ENCODE data around the gene MAL.
"Not testable (repeated sequence)": the region's sequence is repeated elsewhere in the genome, so short reads cannot be mapped to it uniquely, and the experiment has no call there.

The MAL gene

GRCh38 chr2:95082477-95082876, 57.0 kb downstream of the MAL start:
- peaks cover 33% of the 10 kb centered on the region for H3K36me3 ChIP-seq (ENCODE audit: control insufficient read depth, insufficient read depth, low read length)

DNA sequence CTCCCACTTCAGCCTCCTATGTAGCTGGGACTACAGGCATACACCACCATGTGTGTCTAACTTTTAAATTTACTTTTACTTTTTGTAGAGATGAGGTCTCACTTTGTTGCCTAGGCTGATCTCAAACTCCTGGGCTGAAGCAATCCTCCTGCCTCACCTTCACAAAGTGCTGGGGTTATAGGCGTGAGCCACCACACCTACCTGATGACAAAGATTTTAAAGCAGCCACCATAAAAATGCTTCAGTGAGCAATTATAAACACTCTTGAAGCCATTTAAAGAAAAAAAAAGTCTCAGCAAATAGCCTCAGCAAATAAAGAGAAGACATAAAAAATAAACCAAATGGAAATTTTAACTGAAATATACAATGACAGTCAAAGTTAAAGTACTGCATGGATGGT, 60.5 kb downstream of the MAL start:
- no peaks in the 10 kb centered on the region for H3K4me1 ChIP-seq (ENCODE audit: control insufficient read depth, insufficient read depth, low read length, poor library complexity, severe bottlenecking)
- H3K36me3 ChIP-seq (ENCODE audit: control insufficient read depth, insufficient read depth, low read length) = peaks cover 63% of the 10 kb centered on the region
- H3K9me3 ChIP-seq (ENCODE audit: control insufficient read depth, low read length) = no peaks in the 10 kb centered on the region
- no peak overlapping the region for H3K4me3 ChIP-seq (ENCODE audit: extremely low read depth, insufficient read depth, low read length, poor library complexity, severe bottlenecking)
- 100% methylated on average over 1 of the region's 1 CpG; no CpG with 5 or more reads in 1 of the 2 experiments for WGBS, 2 experiments (ENCODE audit: insufficient coverage in 2 of 2)
- H3K27ac ChIP-seq (ENCODE audit: low read depth, low read length, severe bottlenecking) = no peak overlapping the region

More at GRCh38 chr2:95082477-95082876, 57.0 kb downstream of the MAL start:
- 100% methylated on average over 1 of the region's 2 CpGs; no CpG with 5 or more reads in 1 of the 2 experiments for WGBS, 2 experiments (ENCODE audit: insufficient coverage in 2 of 2)
- Histone ChIP-seq H3K4me1 (ENCODE audit: control insufficient read depth, insufficient read depth, low read length, poor library complexity, severe bottlenecking) (no peaks in the 10 kb centered on the region), H3K27ac (ENCODE audit: low read depth, low read length, severe bottlenecking) (no peak overlapping the region), H3K4me3 (ENCODE audit: extremely low read depth, insufficient read depth, low read length, poor library complexity, severe bottlenecking) (no peak overlapping the region), H3K9me3 (ENCODE audit: control insufficient read depth, low read length) (no peaks in the 10 kb centered on the region)

DNA sequence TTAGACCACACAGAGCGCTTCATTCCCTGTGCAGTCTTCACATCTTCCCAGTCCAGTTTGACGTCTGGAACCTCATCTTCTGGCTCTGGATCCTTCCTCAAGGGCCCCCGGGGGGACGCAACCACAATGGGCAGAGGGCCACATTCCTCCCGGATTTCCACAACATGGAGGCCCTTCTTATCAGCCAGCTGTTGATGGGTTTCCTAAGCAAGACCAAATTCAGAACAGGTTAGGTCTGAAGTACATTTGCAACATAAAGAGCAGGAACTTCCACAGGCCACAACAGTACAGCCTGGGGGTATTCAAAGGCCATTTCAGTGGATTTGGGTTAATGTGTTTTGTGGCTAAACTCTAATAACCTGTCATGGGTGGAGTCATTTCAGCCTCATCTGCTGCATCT, 61.9 kb downstream of the MAL start:
- H3K4me1 ChIP-seq (ENCODE audit: control insufficient read depth, insufficient read depth, low read length, poor library complexity, severe bottlenecking) = no peaks in the 10 kb centered on the region
- no peak overlapping the region for H3K27ac ChIP-seq (ENCODE audit: low read depth, low read length, severe bottlenecking)
- peaks cover 76% of the 10 kb centered on the region for H3K36me3 ChIP-seq (ENCODE audit: control insufficient read depth, insufficient read depth, low read length)
- H3K4me3 ChIP-seq (ENCODE audit: extremely low read depth, insufficient read depth, low read length, poor library complexity, severe bottlenecking) = no peak overlapping the region
- WGBS, 2 experiments (ENCODE audit: insufficient coverage in 2 of 2) = 72 to 76% methylated on average over 4 to 5 of the region's 5 CpGs
- H3K9me3 ChIP-seq (ENCODE audit: control insufficient read depth, low read length) = no peaks in the 10 kb centered on the region

DNA sequence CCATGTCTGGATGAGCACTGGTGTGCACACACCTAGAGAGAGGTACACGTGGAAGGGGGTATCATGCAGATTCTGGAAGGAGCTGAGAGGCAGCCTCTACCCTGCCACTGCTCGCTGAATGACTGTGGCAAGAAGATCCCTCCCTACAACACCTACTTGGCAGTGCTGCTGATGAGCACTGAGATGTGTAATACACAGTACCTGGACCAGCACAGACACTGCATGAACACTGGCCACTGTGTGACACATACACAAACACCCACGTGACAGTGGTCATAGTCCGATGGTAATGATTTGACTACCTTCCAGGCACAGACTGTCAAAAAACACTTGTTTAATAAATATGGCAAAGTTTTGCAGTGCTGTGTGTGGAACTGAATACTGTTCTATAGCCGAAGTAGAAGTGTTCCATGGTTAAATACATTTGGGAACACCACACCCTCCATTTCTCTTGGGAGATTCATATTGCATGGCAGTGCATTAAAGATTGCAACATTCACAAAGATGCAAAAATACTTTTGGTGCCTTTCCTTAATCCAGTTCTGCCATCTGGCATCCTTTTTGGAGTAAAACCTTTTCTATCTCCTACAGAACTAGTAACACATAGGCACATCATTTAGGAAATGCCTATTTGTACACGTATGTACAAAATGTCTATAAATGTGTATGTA, 66.5 kb downstream of the MAL start:
- WGBS, 2 experiments (ENCODE audit: insufficient coverage in 2 of 2) = 78 to 100% methylated on average over 1 to 2 of the region's 6 CpGs
- Histone ChIP-seq H3K4me1 (ENCODE audit: control insufficient read depth, insufficient read depth, low read length, poor library complexity, severe bottlenecking) (no peaks in the 10 kb centered on the region), H3K9me3 (ENCODE audit: control insufficient read depth, low read length) (no peaks in the 10 kb centered on the region), H3K4me3 (ENCODE audit: extremely low read depth, insufficient read depth, low read length, poor library complexity, severe bottlenecking) (no peak overlapping the region), H3K36me3 (ENCODE audit: control insufficient read depth, insufficient read depth, low read length) (peaks cover 64% of the 10 kb centered on the region), H3K27ac (ENCODE audit: low read depth, low read length, severe bottlenecking) (no peak overlapping the region)

GRCh38 chr2:95098273-95098672, 72.8 kb downstream of the MAL start:
- 80% methylated on average over 1 of the region's 5 CpGs; no CpG with 5 or more reads in 1 of the 2 experiments for WGBS, 2 experiments (ENCODE audit: insufficient coverage in 2 of 2)
- not testable (repeated sequence) for H3K4me3 ChIP-seq (ENCODE audit: extremely low read depth, insufficient read depth, low read length, poor library complexity, severe bottlenecking); H3K4me1 ChIP-seq (ENCODE audit: control insufficient read depth, insufficient read depth, low read length, poor library complexity, severe bottlenecking); H3K27ac ChIP-seq (ENCODE audit: low read depth, low read length, severe bottlenecking); H3K9me3 ChIP-seq (ENCODE audit: control insufficient read depth, low read length)
- peaks cover 59% of the 10 kb centered on the region for H3K36me3 ChIP-seq (ENCODE audit: control insufficient read depth, insufficient read depth, low read length)

DNA sequence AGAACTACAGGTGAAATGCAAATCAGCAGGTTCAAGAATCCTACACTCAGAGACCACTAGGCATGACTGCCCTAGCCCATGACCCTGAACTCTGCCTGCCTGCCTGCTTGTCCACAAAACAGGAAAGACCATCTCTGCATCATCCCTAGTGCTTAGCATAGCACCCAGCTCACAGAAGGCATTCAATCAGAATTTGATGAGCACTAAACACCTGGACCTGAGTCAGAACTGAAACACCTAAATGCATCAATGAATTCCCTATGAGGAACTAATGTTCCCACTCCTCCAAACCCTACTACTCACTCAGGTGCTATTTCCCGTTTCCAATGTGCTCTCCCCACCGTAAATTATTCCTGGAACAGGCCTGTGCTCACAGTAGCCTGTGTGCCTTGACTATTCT, 74.4 kb downstream of the MAL start:
- Histone ChIP-seq H3K4me3 (ENCODE audit: extremely low read depth, insufficient read depth, low read length, poor library complexity, severe bottlenecking) (no peak overlapping the region), H3K9me3 (ENCODE audit: control insufficient read depth, low read length) (peaks cover 5% of the 10 kb centered on the region), H3K36me3 (ENCODE audit: control insufficient read depth, insufficient read depth, low read length) (peaks cover 59% of the 10 kb centered on the region), H3K4me1 (ENCODE audit: control insufficient read depth, insufficient read depth, low read length, poor library complexity, severe bottlenecking) (no peaks in the 10 kb centered on the region), H3K27ac (ENCODE audit: low read depth, low read length, severe bottlenecking) (no peak overlapping the region)
- 100% methylated on average over 2 of the region's 2 CpGs for WGBS, 2 experiments (ENCODE audit: insufficient coverage in 2 of 2)

Data from mesodermal cell (in vitro differentiated cells).